ENCODE measurements around the gene ZNF629.

- no peak for TF ChIP-seq CTCF (IDR thresholded peaks at IDR 0.05 in 8 of 11, conservative IDR thresholded peaks at IDR 0.05 in 3 of 11)
- TF ChIP-seq POLR2A (IDR thresholded peaks at IDR 0.05) = no peak
Observed at GRCh38 chr16:30736995-30737793, 49.8 kb downstream of the ZNF629 start.
